HT-29 (cell line): ENCODE results near the gene MOXD1. TPM values are rescaled to one million over a fixed set of nuclear protein-coding genes. Genes with fewer than 3 reads are reported as not detected.
"Not testable (repeated sequence)": the region's sequence is repeated elsewhere in the genome, so short reads cannot be mapped to it uniquely, and the experiment has no call there.

Experiments used
- DNase-seq: peaks from one replicate; pipeline ENCODE4 v3.0.0-alpha.2; 2015; ENCODE audit warnings: low spot score
- total RNA-seq: library from RNA; depleted of rRNA; stranded (reverse); fragments of >200 nt; shearing (Covaris generic); gene quantifications from 2 replicates; pipeline ENCODE4 v1.2.3, GENCODE V29; 2014

The MOXD1 gene
- total RNA-seq, 1 experiment from 2014 or later: not detected

GRCh38 chr6:132354517-132355167 is 46.6 kb downstream of the MOXD1 start:
- no peak for DNase-seq

GRCh38 chr6:132351986-132352385 is 49.3 kb downstream of the MOXD1 start:
- not testable (repeated sequence) for DNase-seq

GRCh38 chr6:132348231-132348630 is 53.0 kb downstream of the MOXD1 start:
- no peak for DNase-seq

GRCh38 chr6:132344811-132345210 is 56.5 kb downstream of the MOXD1 start:
- no peak for DNase-seq

GRCh38 chr6:132341646-132342045 is 59.6 kb downstream of the MOXD1 start:
- DNase-seq: no peak

- DNase-seq: peak; percentile 7
Measured at GRCh38 chr6:132334521-132334885, 66.8 kb downstream of the MOXD1 start.

- DNase-seq: peak; percentile 76
Measured at GRCh38 chr6:132333639-132334520, 67.4 kb downstream of the MOXD1 start.

GRCh38 chr6:132330759-132331158 is 70.5 kb downstream of the MOXD1 start:
- DNase-seq: no peak

GRCh38 chr6:132322398-132322797 is 78.9 kb downstream of the MOXD1 start:
- no peak for DNase-seq

- DNase-seq: no peak
Measured at GRCh38 chr6:132320007-132320406, 81.3 kb downstream of the MOXD1 start.

GRCh38 chr6:132316970-132317369 is 84.3 kb downstream of the MOXD1 start:
- DNase-seq: no peak

- no peak for DNase-seq
Measured at GRCh38 chr6:132314432-132314831, 86.8 kb downstream of the MOXD1 start.

- DNase-seq: no peak
Measured at GRCh38 chr6:132310921-132311320, 90.4 kb downstream of the MOXD1 start.

- not testable (repeated sequence) for DNase-seq
Measured at GRCh38 chr6:132310151-132310550, 91.1 kb downstream of the MOXD1 start.

GRCh38 chr6:132304891-132305305 is 96.4 kb downstream of the MOXD1 start:
- DNase-seq: no peak

- peak; percentile 67 for DNase-seq
Measured at GRCh38 chr6:132300323-132300949, 100.8 kb downstream of the MOXD1 start.

GRCh38 chr6:132298344-132298949 is 102.8 kb downstream of the MOXD1 start:
- peak; percentile 60 for DNase-seq

- no peak for DNase-seq
Measured at GRCh38 chr6:132289756-132290155, 111.5 kb downstream of the MOXD1 start.

GRCh38 chr6:132287101-132287500 is 114.2 kb downstream of the MOXD1 start:
- no peak for DNase-seq

- DNase-seq: no peak
Measured at GRCh38 chr6:132286298-132287019, 114.8 kb downstream of the MOXD1 start.
